Glutamatergic neuron (in vitro differentiated cells): ENCODE measurements around the gene RP9. TPM values are rescaled to one million over a fixed set of nuclear protein-coding genes. Genes with fewer than 3 reads are reported as not detected.

ENCODE experiments used
- DNase-seq: peaks from one replicate; pipeline ENCODE4 v3.0.0; 2022
- H3K27ac Mint-ChIP-seq: one replicate; pipeline ENCODE4 v1.8.0; 2020; ENCODE audit warnings: mild to moderate bottlenecking, mixed read lengths, inconsistent platforms; ENCODE audit not compliant: unreplicated experiment
- H3K27me3 Mint-ChIP-seq: one replicate; pipeline ENCODE4 v1.8.0; 2020; ENCODE audit warnings: mild to moderate bottlenecking, moderate library complexity, mixed read lengths, inconsistent platforms; ENCODE audit not compliant: unreplicated experiment
- H3K36me3 Mint-ChIP-seq: one replicate; pipeline ENCODE4 v1.8.0; 2020; ENCODE audit warnings: mild to moderate bottlenecking, mixed read lengths, inconsistent platforms; ENCODE audit not compliant: unreplicated experiment
- H3K4me1 Mint-ChIP-seq: one replicate; pipeline ENCODE4 v1.8.0; 2020; ENCODE audit warnings: mild to moderate bottlenecking, low read depth, mixed read lengths, inconsistent platforms; ENCODE audit not compliant: unreplicated experiment
- H3K4me3 Mint-ChIP-seq: one replicate; pipeline ENCODE4 v1.8.0; 2020; ENCODE audit warnings: mild to moderate bottlenecking, mixed read lengths, inconsistent platforms; ENCODE audit not compliant: unreplicated experiment
- H3K9me3 Mint-ChIP-seq: one replicate; pipeline ENCODE4 v1.8.0; 2020; ENCODE audit warnings: mild to moderate bottlenecking, moderate library complexity, mixed read lengths, inconsistent platforms; ENCODE audit not compliant: unreplicated experiment
- CTCF ChIP-seq: fragments of 200-600 bp; sonication (generic); IDR thresholded peaks from one replicate; pipeline ENCODE4 v1.5.0; 2021; ENCODE audit not compliant: partially characterized antibody, unreplicated experiment
- total RNA-seq: library from RNA; stranded (reverse); fragmentation: NEBNext Ultra II Directional; extraction: Animal tissue kit (Norgen Biotek cat#: 25700); gene quantifications from one replicate; pipeline ENCODE4 v1.2.1, GENCODE V29; 2021; ENCODE audit not compliant: unreplicated experiment

The RP9 gene
- total RNA-seq, 1 donor from 2014 or later = 26.4 TPM

GRCh38 chr7:33093266-33093665 is 15.9 kb downstream of the RP9 start:
- no peak for DNase-seq
- no peak for TF ChIP-seq CTCF
- H3K36me3 Mint-ChIP-seq = no peaks in the 10 kb centered on the region
- no peaks in the 10 kb centered on the region for H3K4me1 Mint-ChIP-seq
- no peaks in the 10 kb centered on the region for H3K27me3 Mint-ChIP-seq
- H3K27ac Mint-ChIP-seq = peak overlapping the region; percentile 44
- H3K9me3 Mint-ChIP-seq = peaks cover 3% of the 10 kb centered on the region
- H3K4me3 Mint-ChIP-seq = no peak overlapping the region

GRCh38 chr7:33091641-33092191 is 17.5 kb downstream of the RP9 start:
- no peak overlapping the region for H3K27ac Mint-ChIP-seq
- no peak for TF ChIP-seq CTCF
- no peak for DNase-seq
- H3K36me3 Mint-ChIP-seq = no peaks in the 10 kb centered on the region
- H3K9me3 Mint-ChIP-seq = peaks cover 3% of the 10 kb centered on the region
- H3K4me1 Mint-ChIP-seq = no peaks in the 10 kb centered on the region
- no peak overlapping the region for H3K4me3 Mint-ChIP-seq
- no peaks in the 10 kb centered on the region for H3K27me3 Mint-ChIP-seq

- no peak overlapping the region for H3K4me3 Mint-ChIP-seq
- no peak for TF ChIP-seq CTCF
- H3K27ac Mint-ChIP-seq = no peak overlapping the region
- no peaks in the 10 kb centered on the region for H3K27me3 Mint-ChIP-seq
- no peaks in the 10 kb centered on the region for H3K36me3 Mint-ChIP-seq
- H3K9me3 Mint-ChIP-seq = peaks cover 3% of the 10 kb centered on the region
- DNase-seq = no peak
- no peaks in the 10 kb centered on the region for H3K4me1 Mint-ChIP-seq
These were observed 18.1 kb downstream of the RP9 start for GRCh38 chr7:33091111-33091531.

- H3K36me3 Mint-ChIP-seq = no peaks in the 10 kb centered on the region
- H3K27me3 Mint-ChIP-seq = no peaks in the 10 kb centered on the region
- DNase-seq = no peak
- H3K9me3 Mint-ChIP-seq = peaks cover 3% of the 10 kb centered on the region
- no peak overlapping the region for H3K4me3 Mint-ChIP-seq
- no peaks in the 10 kb centered on the region for H3K4me1 Mint-ChIP-seq
- TF ChIP-seq CTCF = no peak
- H3K27ac Mint-ChIP-seq = no peak overlapping the region
These were observed 20.1 kb downstream of the RP9 start for GRCh38 chr7:33089142-33089541.

GRCh38 chr7:33087858-33088257 is 21.3 kb downstream of the RP9 start:
- H3K9me3 Mint-ChIP-seq = peaks cover 2% of the 10 kb centered on the region
- no peak overlapping the region for H3K27ac Mint-ChIP-seq
- no peaks in the 10 kb centered on the region for H3K27me3 Mint-ChIP-seq
- H3K36me3 Mint-ChIP-seq = no peaks in the 10 kb centered on the region
- TF ChIP-seq CTCF = no peak
- H3K4me3 Mint-ChIP-seq = no peak overlapping the region
- no peak for DNase-seq
- no peaks in the 10 kb centered on the region for H3K4me1 Mint-ChIP-seq
